SU-DHL-6 (cell line): ENCODE measurements around the gene DOK1.

Experiments
- CTCF ChIP-seq: fragments of 200-600 bp; sonication (generic); IDR thresholded peaks from one replicate; pipeline ENCODE4 v1.5.1; 2017; ENCODE audit warnings: antibody characterized with exemption, mild to moderate bottlenecking, low read length, moderate library complexity; ENCODE audit not compliant: insufficient read depth, poor library complexity, severe bottlenecking
- EZH2phosphoT487 ChIP-seq: fragments of 200-600 bp; sonication (generic), shearing (Covaris generic); conservative IDR thresholded peaks from 2 replicates; pipeline ENCODE4 v1.6.1; 2018; ENCODE audit warnings: mild to moderate bottlenecking, antibody characterized with exemption, low read length, moderate library complexity, mixed read lengths

- TF ChIP-seq CTCF (no peak), EZH2phosphoT487 (no peak)
These were observed 46.5 kb upstream of the DOK1 start for GRCh38 chr2:74507926-74508520.
